IMR-90 (cell line): Measurements from ENCODE around the gene ARHGAP10. TPM values are rescaled to one million over a fixed set of nuclear protein-coding genes. Genes with fewer than 3 reads are reported as not detected.

Experiments
- ATAC-seq: fragments of 200-7000 bp; cut with Tn5 transposase; 2 replicates; pipeline ENCODE4 v1.9.1; 2020; ENCODE audit warnings: low read depth, mild to moderate bottlenecking, moderate library complexity
- BruUV-seq: library from RNA; stranded (reverse); fragments of 400-500 nt; replicated peaks from 2 replicates; lab custom pipeline; 2021; lab: Mats Ljungman, UMichigan
- CTCF ChIA-PET: fragments of 300-600 bp; formaldehyde crosslinking; extraction: SDS; loops from one replicate; lab custom pipeline; 2021; ENCODE audit warnings: antibody characterized with exemption; lab: Yijun Ruan, JAX
- POLR2A ChIA-PET: fragments of 300-600 bp; sonication (Branson Sonifier 250); formaldehyde crosslinking; loops from one replicate; lab custom pipeline; 2022; ENCODE audit warnings: antibody characterized with exemption; ENCODE audit not compliant: unreplicated experiment; lab: Charles Lee
- DNase-seq: peaks from one replicate; pipeline ENCODE4 v3.0.0; 2013
- H2AFZ ChIP-seq: replicated peaks from 2 replicates; pipeline ENCODE3; 2013; ENCODE audit warnings: low read length, mild to moderate bottlenecking; ENCODE audit not compliant: poor library complexity
- H2AK5ac ChIP-seq: 2 replicates; pipeline ENCODE4 v1.6.1; 2013; ENCODE audit warnings: low read depth, low read length, inconsistent platforms
- H2AK9ac ChIP-seq: replicated peaks from 2 replicates; pipeline ENCODE3; 2013; ENCODE audit warnings: mild to moderate bottlenecking, low read depth, low read length, moderate library complexity; ENCODE audit not compliant: poor library complexity
- H2BK120ac ChIP-seq: 2 replicates; pipeline ENCODE4 v1.6.1; 2013; ENCODE audit warnings: low read depth, low read length, inconsistent platforms
- H2BK15ac ChIP-seq: 3 replicates; pipeline ENCODE4 v1.6.1; 2013; ENCODE audit warnings: low read depth, low read length, inconsistent platforms
- H2BK20ac ChIP-seq: 2 replicates; pipeline ENCODE4 v1.6.1; 2013; ENCODE audit warnings: low read depth, mild to moderate bottlenecking, inconsistent platforms, low read length, moderate library complexity
- H2BK5ac ChIP-seq: 2 replicates; pipeline ENCODE4 v1.6.1; 2013; ENCODE audit warnings: mild to moderate bottlenecking, low read depth, low read length, inconsistent platforms; ENCODE audit not compliant: poor library complexity, severe bottlenecking
- H3K14ac ChIP-seq: replicated peaks from 2 replicates; pipeline ENCODE4 v1.6.1; 2013; ENCODE audit warnings: low read depth, low read length, inconsistent platforms
- H3K18ac ChIP-seq: 2 replicates; pipeline ENCODE4 v1.6.1; 2013; ENCODE audit warnings: low read depth, low read length, control low read depth
- H3K23ac ChIP-seq: 2 replicates; pipeline ENCODE4 v1.6.1; 2013; ENCODE audit warnings: low read depth, low read length, inconsistent platforms
- H3K27ac ChIP-seq: 2 replicates; pipeline ENCODE4 v1.5.1; 2013; ENCODE audit warnings: mild to moderate bottlenecking, control low read depth, low read length; ENCODE audit not compliant: insufficient read depth
- H3K27me3 ChIP-seq: 2 replicates; pipeline ENCODE4 v1.6.1; 2013; ENCODE audit warnings: low read length; ENCODE audit not compliant: control insufficient read depth, insufficient read depth
- H3K36me3 ChIP-seq: 2 replicates; pipeline ENCODE4 v1.6.1; 2013; ENCODE audit warnings: low read length, mixed read lengths; ENCODE audit not compliant: control insufficient read depth, insufficient read depth
- H3K4ac ChIP-seq: 2 replicates; pipeline ENCODE4 v1.6.1; 2013; ENCODE audit warnings: low read depth, low read length, inconsistent platforms
- H3K4me1 ChIP-seq: 2 replicates; pipeline ENCODE4 v1.6.1; 2013; ENCODE audit warnings: low read length, mixed read lengths; ENCODE audit not compliant: control insufficient read depth, insufficient read depth
- H3K4me2 ChIP-seq: 2 replicates; pipeline ENCODE4 v1.6.1; 2013; ENCODE audit warnings: low read depth, mild to moderate bottlenecking, control low read depth, low read length, moderate library complexity
- H3K4me3 ChIP-seq: 2 replicates; pipeline ENCODE4 v1.5.1; 2013; ENCODE audit warnings: low read depth, mild to moderate bottlenecking, control low read depth, low read length, moderate library complexity; ENCODE audit not compliant: insufficient read depth
- H3K56ac ChIP-seq: 2 replicates; pipeline ENCODE4 v1.6.1; 2013; ENCODE audit warnings: low read length, inconsistent platforms; ENCODE audit not compliant: insufficient read depth; ENCODE audit errors: extremely low read depth
- H3K79me1 ChIP-seq, 2 experiments: 2 replicates each; pipeline ENCODE4 v1.6.1; 2013; ENCODE audit warnings: low read length in 2 of 2, inconsistent platforms in 1 of 2, low read depth in 1 of 2
- H3K9ac ChIP-seq: 2 replicates; pipeline ENCODE4 v1.6.1; 2013; ENCODE audit warnings: low read depth, low read length, control low read depth
- H3K9me1 ChIP-seq: 2 replicates; pipeline ENCODE4 v1.6.1; 2013; ENCODE audit warnings: low read length, inconsistent platforms; ENCODE audit not compliant: insufficient read depth
- H3K9me3 ChIP-seq: 2 replicates; pipeline ENCODE4 v1.6.1; 2013; ENCODE audit warnings: low read length; ENCODE audit not compliant: control insufficient read depth, insufficient read depth
- H4K20me1 ChIP-seq: 2 replicates; pipeline ENCODE4 v1.6.1; 2013; ENCODE audit warnings: low read length, inconsistent platforms; ENCODE audit not compliant: insufficient read depth
- H4K5ac ChIP-seq: 2 replicates; pipeline ENCODE4 v1.6.1; 2013; ENCODE audit warnings: mild to moderate bottlenecking, low read depth, low read length, control low read depth
- H4K8ac ChIP-seq, 2 experiments: 2 replicates each; pipeline ENCODE4 v1.6.1; 2013; ENCODE audit warnings: low read depth in 2 of 2, low read length in 2 of 2, control low read depth in 1 of 2, inconsistent platforms in 1 of 2
- H4K91ac ChIP-seq: 2 replicates; pipeline ENCODE4 v1.6.1; 2013; ENCODE audit warnings: low read depth, low read length, inconsistent platforms; ENCODE audit not compliant: insufficient read depth
- BHLHE40 ChIP-seq: fragments of 150-350 bp; IDR thresholded peaks from 2 replicates; pipeline ENCODE4 v1.6.1; 2016; ENCODE audit warnings: mild to moderate bottlenecking, low read depth, low read length
- CEBPB ChIP-seq: IDR thresholded peaks from 2 replicates; pipeline ENCODE4 v1.6.1; 2012; ENCODE audit warnings: low read depth, low read length, improper control_type of control experiment
- MAFK ChIP-seq: IDR thresholded peaks from 2 replicates; pipeline ENCODE4 v1.6.1; 2012; ENCODE audit warnings: low read depth, low read length, improper control_type of control experiment
- POLR2A ChIP-seq: IDR thresholded peaks from 2 replicates; pipeline ENCODE4 v1.6.1; 2012; ENCODE audit warnings: mild to moderate bottlenecking, low read depth, low read length
- dilution Hi-C: fragments of 300-500 bp; cut with HindIII; formaldehyde crosslinking; loops from one replicate; pipeline ENCODE4 v1.14.3; 2018; ENCODE audit warnings: low sequenced_read_pairs; ENCODE audit not compliant: unreplicated experiment
- in situ Hi-C: fragments of 300-500 bp; cut with MboI; formaldehyde crosslinking; loops from 3 replicates; pipeline ENCODE4 v1.14.3; 2019; ENCODE audit warnings: low sequenced_read_pairs, inconsistent platforms, mixed read lengths
- intact Hi-C: fragments of 100-400 bp; cut with micrococcal nuclease; formaldehyde crosslinking; loops from 2 replicates; pipeline ENCODE4 v1.10.0; 2022
- polyA plus RNA-seq, 3 experiments: library from polyadenylated mRNA; depleted of rRNA; stranded (reverse); fragments of >200 nt; gene quantifications; 2 replicates each; pipeline ENCODE4 v1.2.3, GENCODE V29; 2012; ENCODE audit warnings: low replicate concordance in 1 of 3
- total RNA-seq: library from RNA; depleted of rRNA; stranded (reverse); fragments of >200 nt; gene quantifications from 2 replicates; pipeline ENCODE4 v1.2.3, GENCODE V29; 2012

The ARHGAP10 gene
- total and polyA plus RNA-seq, 2 of the 4 experiments (the other 2 are of a cell fraction): 27.1 to 29.4 TPM

GRCh38 chr4:148114436-148114835 is 382.5 kb downstream of the ARHGAP10 start:
- no peak overlapping the region for H4K8ac ChIP-seq
- H2AK5ac ChIP-seq: no peak overlapping the region
- intact Hi-C loops: no loop called here
- H3K23ac ChIP-seq: no peak overlapping the region
- H2BK120ac ChIP-seq: no peak overlapping the region
- H3K27ac ChIP-seq: no peak overlapping the region
- no peak overlapping the region for H3K18ac ChIP-seq
- no peak overlapping the region for H3K4me3 ChIP-seq
- H4K20me1 ChIP-seq: no peaks in the 10 kb centered on the region
- CTCF ChIA-PET: no interaction called here
- ATAC-seq (no peak), DNase-seq (no peak)
- H3K4ac ChIP-seq: no peak overlapping the region
- no peak overlapping the region for H2AK9ac ChIP-seq
- H2AFZ ChIP-seq: no peak overlapping the region
- H3K56ac ChIP-seq: no peak overlapping the region
- no peak overlapping the region for H3K9ac ChIP-seq
- no peak overlapping the region for H2BK15ac ChIP-seq
- no peaks in the 10 kb centered on the region for H3K79me1 ChIP-seq
- TF ChIP-seq CEBPB (no peak), BHLHE40 (no peak), POLR2A (no peak), MAFK (no peak)
- H4K91ac ChIP-seq: no peak overlapping the region
- no TSS peak for BruUV-seq
- H4K5ac ChIP-seq: no peak overlapping the region
- POLR2A ChIA-PET: no interaction called here
- no peaks in the 10 kb centered on the region for H3K36me3 ChIP-seq
- H3K4me1 ChIP-seq: no peaks in the 10 kb centered on the region
- in situ Hi-C loops: no loop called here
- H2BK5ac ChIP-seq: no peak overlapping the region
- no peak overlapping the region for H2BK20ac ChIP-seq
- no peaks in the 10 kb centered on the region for H3K9me1 ChIP-seq
- H3K9me3 ChIP-seq: no peaks in the 10 kb centered on the region
- no peak overlapping the region for H3K4me2 ChIP-seq
- dilution Hi-C loops: no loop called here
- H3K27me3 ChIP-seq: no peaks in the 10 kb centered on the region; the same call in 1 of the 2 replicates
- no peak overlapping the region for H3K14ac ChIP-seq
